ENCODE data around the gene IREB2. TPM values are rescaled to one million over a fixed set of nuclear protein-coding genes. Genes with fewer than 3 reads are reported as not detected.

IREB2 gene
- polyA plus RNA-seq, 1 of the 3 experiments (the other 2 are of a cell fraction) = 9.5 TPM

DNA sequence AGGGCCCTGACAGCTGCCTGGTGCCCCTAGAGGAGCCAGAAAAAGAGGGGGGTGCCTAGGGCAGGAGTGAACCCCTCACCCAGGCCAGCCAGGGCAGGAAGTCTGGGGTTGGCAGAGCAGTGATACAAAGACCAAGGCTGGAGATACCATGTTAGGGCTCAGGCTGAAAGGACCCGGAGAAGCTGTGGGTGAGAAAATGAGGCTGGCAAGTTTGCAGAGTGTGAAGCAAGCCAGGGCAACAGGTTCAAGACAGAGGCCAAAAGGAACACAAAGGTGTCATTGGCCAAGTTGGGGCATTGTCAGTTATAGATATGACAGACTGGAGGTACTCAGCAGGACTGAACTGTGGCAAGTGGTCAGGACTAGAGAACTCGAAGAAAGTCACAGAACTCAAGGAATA, 40.6 kb upstream of the IREB2 start:
- WGBS (ENCODE audit: low lambda C conversion rate) = 86% methylated on average over 2 of the region's 2 CpGs
- Histone ChIP-seq H3K9me3 (no peaks in the 10 kb centered on the region), H3K9me2 (no peaks in the 10 kb centered on the region), H3F3A (replicated peaks; ENCODE audit: insufficient read depth) (no peaks in the 10 kb centered on the region), H3K9ac (no peak overlapping the region), H3K4me1 (ENCODE audit: control insufficient read depth in 1 of 2, insufficient read depth in 2 of 2, low read depth in 1 of 2, low read length in 1 of 2) (peaks cover 0 to 4% of the 10 kb centered on the region in 2 experiments; a peak in 1 of 4 replicates), H4K20me1 (ENCODE audit: insufficient read depth) (no peaks in the 10 kb centered on the region), H3K36me3 (replicated peaks in 1 of 2; ENCODE audit: control insufficient read depth in 1 of 2, insufficient read depth in 2 of 2, low read length in 1 of 2) (no peaks in the 10 kb centered on the region), H3K79me2 (ENCODE audit: insufficient read depth) (no peaks in the 10 kb centered on the region), H3K4me2 (no peak overlapping the region), H3K4me3 (ENCODE audit: low read depth in 2 of 2, low read length in 1 of 2) (no peak overlapping the region), H3K27me3 (ENCODE audit: insufficient read depth) (no peaks in the 10 kb centered on the region), H3K27ac (ENCODE audit: low read depth in 2 of 2, low read length in 1 of 2) (no peak overlapping the region), H2AFZ (ENCODE audit: low read depth) (no peak overlapping the region)
- TF ChIP-seq GABPA (IDR thresholded peaks at IDR 0.05; ENCODE audit: low read depth) (no peak), EP300 (IDR thresholded peaks at IDR 0.05; ENCODE audit: borderline replicate concordance in 1 of 2, low read depth in 1 of 2, low read length in 1 of 2) (no peak), SIN3A (IDR thresholded peaks at IDR 0.05; ENCODE audit: borderline replicate concordance, low read depth, low read length) (no peak), POLR2AphosphoS5 (IDR thresholded peaks at IDR 0.05; ENCODE audit: low read depth, low read length) (no peak), CHD2 (IDR thresholded peaks at IDR 0.05; ENCODE audit: low read length, partially characterized antibody) (no peak), JUND (IDR thresholded peaks at IDR 0.05) (no peak), RCOR1 (IDR thresholded peaks at IDR 0.05; ENCODE audit: low read length) (no peak), RAD21 (IDR thresholded peaks at IDR 0.05; ENCODE audit: low read length) (no peak), RXRA (IDR thresholded peaks at IDR 0.05; ENCODE audit: borderline replicate concordance, low read depth) (no peak), TEAD4 (IDR thresholded peaks at IDR 0.05; ENCODE audit: borderline replicate concordance, insufficient read depth) (no peak), TCF12 (IDR thresholded peaks at IDR 0.05) (no peak), ELF1 (IDR thresholded peaks at IDR 0.05) (no peak), YY1 (IDR thresholded peaks at IDR 0.05; ENCODE audit: low read depth) (no peak), MXI1 (IDR thresholded peaks at IDR 0.05; ENCODE audit: low read depth, low read length) (no peak), MEF2A (IDR thresholded peaks at IDR 0.05; ENCODE audit: borderline replicate concordance, low read depth) (no peak)
- TF ChIP-seq, protein P1, sequence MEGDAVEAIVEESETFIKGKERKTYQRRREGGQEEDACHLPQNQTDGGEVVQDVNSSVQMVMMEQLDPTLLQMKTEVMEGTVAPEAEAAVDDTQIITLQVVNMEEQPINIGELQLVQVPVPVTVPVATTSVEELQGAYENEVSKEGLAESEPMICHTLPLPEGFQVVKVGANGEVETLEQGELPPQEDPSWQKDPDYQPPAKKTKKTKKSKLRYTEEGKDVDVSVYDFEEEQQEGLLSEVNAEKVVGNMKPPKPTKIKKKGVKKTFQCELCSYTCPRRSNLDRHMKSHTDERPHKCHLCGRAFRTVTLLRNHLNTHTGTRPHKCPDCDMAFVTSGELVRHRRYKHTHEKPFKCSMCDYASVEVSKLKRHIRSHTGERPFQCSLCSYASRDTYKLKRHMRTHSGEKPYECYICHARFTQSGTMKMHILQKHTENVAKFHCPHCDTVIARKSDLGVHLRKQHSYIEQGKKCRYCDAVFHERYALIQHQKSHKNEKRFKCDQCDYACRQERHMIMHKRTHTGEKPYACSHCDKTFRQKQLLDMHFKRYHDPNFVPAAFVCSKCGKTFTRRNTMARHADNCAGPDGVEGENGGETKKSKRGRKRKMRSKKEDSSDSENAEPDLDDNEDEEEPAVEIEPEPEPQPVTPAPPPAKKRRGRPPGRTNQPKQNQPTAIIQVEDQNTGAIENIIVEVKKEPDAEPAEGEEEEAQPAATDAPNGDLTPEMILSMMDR (IDR thresholded peaks at IDR 0.05) = no peak
- TF ChIP-seq, protein P2, sequence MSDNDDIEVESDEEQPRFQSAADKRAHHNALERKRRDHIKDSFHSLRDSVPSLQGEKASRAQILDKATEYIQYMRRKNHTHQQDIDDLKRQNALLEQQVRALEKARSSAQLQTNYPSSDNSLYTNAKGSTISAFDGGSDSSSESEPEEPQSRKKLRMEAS (IDR thresholded peaks at IDR 0.05; ENCODE audit: low read depth) = no peak
- TF ChIP-seq, protein P3, sequence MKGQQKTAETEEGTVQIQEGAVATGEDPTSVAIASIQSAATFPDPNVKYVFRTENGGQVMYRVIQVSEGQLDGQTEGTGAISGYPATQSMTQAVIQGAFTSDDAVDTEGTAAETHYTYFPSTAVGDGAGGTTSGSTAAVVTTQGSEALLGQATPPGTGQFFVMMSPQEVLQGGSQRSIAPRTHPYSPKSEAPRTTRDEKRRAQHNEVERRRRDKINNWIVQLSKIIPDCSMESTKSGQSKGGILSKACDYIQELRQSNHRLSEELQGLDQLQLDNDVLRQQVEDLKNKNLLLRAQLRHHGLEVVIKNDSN (IDR thresholded peaks at IDR 0.05; ENCODE audit: borderline replicate concordance, low read depth) = no peak
- TF ChIP-seq, protein P4, sequence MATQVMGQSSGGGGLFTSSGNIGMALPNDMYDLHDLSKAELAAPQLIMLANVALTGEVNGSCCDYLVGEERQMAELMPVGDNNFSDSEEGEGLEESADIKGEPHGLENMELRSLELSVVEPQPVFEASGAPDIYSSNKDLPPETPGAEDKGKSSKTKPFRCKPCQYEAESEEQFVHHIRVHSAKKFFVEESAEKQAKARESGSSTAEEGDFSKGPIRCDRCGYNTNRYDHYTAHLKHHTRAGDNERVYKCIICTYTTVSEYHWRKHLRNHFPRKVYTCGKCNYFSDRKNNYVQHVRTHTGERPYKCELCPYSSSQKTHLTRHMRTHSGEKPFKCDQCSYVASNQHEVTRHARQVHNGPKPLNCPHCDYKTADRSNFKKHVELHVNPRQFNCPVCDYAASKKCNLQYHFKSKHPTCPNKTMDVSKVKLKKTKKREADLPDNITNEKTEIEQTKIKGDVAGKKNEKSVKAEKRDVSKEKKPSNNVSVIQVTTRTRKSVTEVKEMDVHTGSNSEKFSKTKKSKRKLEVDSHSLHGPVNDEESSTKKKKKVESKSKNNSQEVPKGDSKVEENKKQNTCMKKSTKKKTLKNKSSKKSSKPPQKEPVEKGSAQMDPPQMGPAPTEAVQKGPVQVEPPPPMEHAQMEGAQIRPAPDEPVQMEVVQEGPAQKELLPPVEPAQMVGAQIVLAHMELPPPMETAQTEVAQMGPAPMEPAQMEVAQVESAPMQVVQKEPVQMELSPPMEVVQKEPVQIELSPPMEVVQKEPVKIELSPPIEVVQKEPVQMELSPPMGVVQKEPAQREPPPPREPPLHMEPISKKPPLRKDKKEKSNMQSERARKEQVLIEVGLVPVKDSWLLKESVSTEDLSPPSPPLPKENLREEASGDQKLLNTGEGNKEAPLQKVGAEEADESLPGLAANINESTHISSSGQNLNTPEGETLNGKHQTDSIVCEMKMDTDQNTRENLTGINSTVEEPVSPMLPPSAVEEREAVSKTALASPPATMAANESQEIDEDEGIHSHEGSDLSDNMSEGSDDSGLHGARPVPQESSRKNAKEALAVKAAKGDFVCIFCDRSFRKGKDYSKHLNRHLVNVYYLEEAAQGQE (IDR thresholded peaks at IDR 0.05; ENCODE audit: low read depth, low read length) = no peak
- TF ChIP-seq, protein P5, sequence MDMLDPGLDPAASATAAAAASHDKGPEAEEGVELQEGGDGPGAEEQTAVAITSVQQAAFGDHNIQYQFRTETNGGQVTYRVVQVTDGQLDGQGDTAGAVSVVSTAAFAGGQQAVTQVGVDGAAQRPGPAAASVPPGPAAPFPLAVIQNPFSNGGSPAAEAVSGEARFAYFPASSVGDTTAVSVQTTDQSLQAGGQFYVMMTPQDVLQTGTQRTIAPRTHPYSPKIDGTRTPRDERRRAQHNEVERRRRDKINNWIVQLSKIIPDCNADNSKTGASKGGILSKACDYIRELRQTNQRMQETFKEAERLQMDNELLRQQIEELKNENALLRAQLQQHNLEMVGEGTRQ (IDR thresholded peaks at IDR 0.05; ENCODE audit: borderline replicate concordance, low read depth, low read length) = no peak
- DNase-seq = no peak
- ChIA-PET CTCF (interaction anchor here (0.6 to 33.6 kb wide), 6 partner anchors 9 to 1118 kb away, joined by 3 to 772 read pairs (median 5); partner anchors contain the start of genes IREB2 and SKIC8), POLR2A (interaction anchor here (1.1 kb wide), 1 partner anchor 80 kb away, joined by 3 read pairs; no protein-coding TSS in a partner anchor)

All from SK-N-SH (cell line).